GM23338 (cell line): ENCODE results near the gene MRPS18B. TPM values are rescaled to one million over a fixed set of nuclear protein-coding genes. Genes with fewer than 3 reads are reported as not detected.
A peak's percentile ranks its signal among the peaks of the same experiment; 100 is the strongest.

ENCODE experiments used
- ATAC-seq: fragments of 200-7000 bp; cut with Tn5 transposase; 3 replicates; pipeline ENCODE4 v1.9.1; 2020
- DNase-seq: peaks from one replicate; pipeline ENCODE4 v3.0.0-alpha.2; 2015; ENCODE audit warnings: low spot score
- H2AFZ ChIP-seq: fragments of 200-600 bp; sonication (generic); 2 replicates; pipeline ENCODE4 v1.8.0; 2016; ENCODE audit warnings: antibody characterized with exemption, mild to moderate bottlenecking, moderate library complexity
- H3F3A ChIP-seq: fragments of 200-600 bp; sonication (generic); replicated peaks from 2 replicates; pipeline ENCODE4 v1.8.0; 2017; ENCODE audit warnings: antibody characterized with exemption, mixed run types, low read depth
- H3K27ac ChIP-seq: fragments of 200-600 bp; sonication (generic); 2 replicates; pipeline ENCODE4 v1.6.1; 2016; ENCODE audit warnings: low read depth
- H3K27me3 ChIP-seq: fragments of 200-600 bp; sonication (generic); 2 replicates; pipeline ENCODE4 v1.8.0; 2016; ENCODE audit warnings: mild to moderate bottlenecking, mixed run types, moderate library complexity; ENCODE audit not compliant: insufficient read depth
- H3K36me3 ChIP-seq: fragments of 200-600 bp; sonication (generic); 2 replicates; pipeline ENCODE4 v1.8.0; 2016; ENCODE audit warnings: mild to moderate bottlenecking; ENCODE audit not compliant: insufficient read depth
- H3K4me1 ChIP-seq: fragments of 200-600 bp; sonication (generic); 2 replicates; pipeline ENCODE4 v1.8.0; 2016; ENCODE audit warnings: mild to moderate bottlenecking, moderate library complexity; ENCODE audit not compliant: insufficient read depth
- H3K4me2 ChIP-seq: fragments of 200-600 bp; sonication (generic); 2 replicates; pipeline ENCODE4 v1.7.1; 2017; ENCODE audit warnings: mixed run types
- H3K4me3 ChIP-seq: fragments of 200-600 bp; sonication (generic); 2 replicates; pipeline ENCODE4 v1.6.1; 2016; ENCODE audit warnings: mixed run types
- H3K79me2 ChIP-seq: fragments of 200-600 bp; sonication (generic); replicated peaks from 2 replicates; pipeline ENCODE4 v1.8.0; 2017; ENCODE audit warnings: mild to moderate bottlenecking; ENCODE audit not compliant: insufficient read depth
- H3K9me2 ChIP-seq: fragments of 200-600 bp; sonication (generic); 2 replicates; pipeline ENCODE4 v1.8.0; 2017; ENCODE audit not compliant: insufficient read depth
- H4K20me1 ChIP-seq: fragments of 200-600 bp; sonication (generic); replicated peaks from 2 replicates; pipeline ENCODE4 v1.8.0; 2017; ENCODE audit warnings: mild to moderate bottlenecking; ENCODE audit not compliant: insufficient read depth
- H3K27ac Mint-ChIP-seq: 2 replicates; pipeline ENCODE4 v1.8.0; 2020; ENCODE audit warnings: inconsistent platforms, mild to moderate bottlenecking, moderate library complexity, mixed read lengths
- H3K27me3 Mint-ChIP-seq: 3 replicates; pipeline ENCODE4 v1.8.0; 2022; ENCODE audit warnings: low read depth, mild to moderate bottlenecking, moderate library complexity, mixed read lengths, inconsistent platforms; ENCODE audit not compliant: insufficient read depth, poor library complexity
- H3K36me3 Mint-ChIP-seq: 3 replicates; pipeline ENCODE4 v1.8.0; 2021; ENCODE audit warnings: low read depth, mild to moderate bottlenecking, inconsistent platforms, moderate library complexity, mixed read lengths
- H3K4me1 Mint-ChIP-seq: 3 replicates; pipeline ENCODE4 v1.8.0; 2020; ENCODE audit warnings: mild to moderate bottlenecking, inconsistent platforms, mixed read lengths
- H3K4me3 Mint-ChIP-seq: 3 replicates; pipeline ENCODE4 v1.8.0; 2021; ENCODE audit warnings: moderate library complexity, mild to moderate bottlenecking, inconsistent platforms, mixed read lengths
- H3K9me3 Mint-ChIP-seq: 3 replicates; pipeline ENCODE4 v1.8.0; 2020; ENCODE audit warnings: moderate library complexity, mild to moderate bottlenecking, inconsistent platforms, mixed read lengths
- CREB1 ChIP-seq: fragments of 250-450 bp; sonication (Bioruptor Pico); IDR thresholded peaks from 2 replicates; pipeline ENCODE4 v1.5.0; 2020; ENCODE audit warnings: low read depth, mild to moderate bottlenecking, moderate library complexity
- CTCF ChIP-seq, 2 experiments: fragments of 200-600 bp in 1 of 2; sonication (generic) in 1 of 2; conservative IDR thresholded peaks; 2 replicates each; pipeline versions ENCODE4 v1.5.1 to v1.6.1; 2016 to 2017; ENCODE audit warnings: antibody characterized with exemption in 2 of 2, low read depth in 2 of 2, mild to moderate bottlenecking in 2 of 2, moderate library complexity in 1 of 2
- EZH2 ChIP-seq: fragments of 200-600 bp; sonication (generic); IDR thresholded peaks from one replicate; pipeline ENCODE4 v1.8.0; 2017; ENCODE audit warnings: antibody characterized with exemption, mild to moderate bottlenecking, low read depth; ENCODE audit not compliant: unreplicated experiment
- EZH2phosphoT487 ChIP-seq: fragments of 200-600 bp; sonication (generic); IDR thresholded peaks from one replicate; pipeline ENCODE4 v1.8.1; 2018; ENCODE audit warnings: antibody characterized with exemption; ENCODE audit not compliant: unreplicated experiment
- JUNB ChIP-seq: IDR thresholded peaks from one replicate; pipeline ENCODE4 v1.6.1; 2016; ENCODE audit warnings: antibody characterized with exemption; ENCODE audit not compliant: unreplicated experiment
- NANOG ChIP-seq: IDR thresholded peaks from 2 replicates; pipeline ENCODE4 v1.6.1; 2016; ENCODE audit warnings: antibody characterized with exemption, borderline replicate concordance
- POLR2AphosphoS5 ChIP-seq: IDR thresholded peaks from 2 replicates; pipeline ENCODE4 v1.6.1; 2016; ENCODE audit warnings: antibody characterized with exemption, low read depth
- REST ChIP-seq: IDR thresholded peaks from one replicate; pipeline ENCODE4 v1.6.1; 2018; ENCODE audit warnings: antibody characterized with exemption; ENCODE audit not compliant: unreplicated experiment
- STAT1 ChIP-seq: IDR thresholded peaks from one replicate; pipeline ENCODE4 v1.6.1; 2016; ENCODE audit warnings: antibody characterized with exemption; ENCODE audit not compliant: unreplicated experiment
- ZNF114 ChIP-seq: fragments of 250-450 bp; sonication (Bioruptor Pico); IDR thresholded peaks from 2 replicates; pipeline ENCODE4 v1.5.0; 2020; ENCODE audit warnings: mild to moderate bottlenecking, moderate library complexity
- ZNF331 ChIP-seq: fragments of 250-450 bp; sonication (Bioruptor Pico); IDR thresholded peaks from 2 replicates; pipeline ENCODE4 v1.5.0; 2020; ENCODE audit warnings: low read depth, mild to moderate bottlenecking, moderate library complexity
- polyA plus RNA-seq: library from polyadenylated mRNA; unstranded; fragments of >200 nt; fragmentation: Nextera tagmentation; extraction: Ambion mirVana; gene quantifications from 2 replicates; pipeline ENCODE4 v1.2.1, GENCODE V29; 2016
- total RNA-seq: library from RNA; depleted of rRNA; stranded (reverse); fragments of >200 nt; shearing (Covaris generic); gene quantifications from 2 replicates; pipeline ENCODE4 v1.2.3, GENCODE V29; 2014

The MRPS18B gene
- total and polyA plus RNA-seq, 2 experiments from 2014 or later = 49.2 to 73.6 TPM

GRCh38 chr6:30573113-30573512 lies 44.5 kb upstream of the MRPS18B start:
- TF ChIP-seq REST (no peak), CREB1 (CRISPR knock-in tag) (no peak), ZNF114 (no peak)
- Histone ChIP-seq H3K4me3 (peak overlapping the region; percentile 95), H4K20me1 (peaks cover 33% of the 10 kb centered on the region), H3K4me2 (peak overlapping the region; percentile 99), H2AFZ (no peak overlapping the region), H3K27ac (no peak overlapping the region), H3K27me3 (peaks cover 6% of the 10 kb centered on the region; the same call in 1 of the 2 replicates), H3K79me2 (peaks cover 57% of the 10 kb centered on the region), H3K36me3 (peaks cover 20% of the 10 kb centered on the region), H3K9me2 (no peaks in the 10 kb centered on the region), H3K4me1 (peaks cover 18% of the 10 kb centered on the region), H3F3A (peaks cover 8% of the 10 kb centered on the region; the same call in 1 of the 2 replicates)
- Mint-ChIP-seq H3K27me3 (peaks cover 13% of the 10 kb centered on the region), H3K36me3 (peaks cover 33% of the 10 kb centered on the region), H3K4me3 (peak overlapping the region; percentile 96; the same call in 2 of the 3 replicates), H3K9me3 (no peaks in the 10 kb centered on the region; the same call in 2 of the 3 replicates), H3K4me1 (peaks cover 31% of the 10 kb centered on the region), H3K27ac (no peak overlapping the region)
- ATAC-seq = no peak
- DNase-seq = no peak

GRCh38 chr6:30578051-30578450 lies 39.6 kb upstream of the MRPS18B start:
- Histone ChIP-seq H3K4me1 (peaks cover 5% of the 10 kb centered on the region; the same call in 1 of the 2 replicates), H3K27ac (no peak overlapping the region), H3F3A (peaks cover 2% of the 10 kb centered on the region; the same call in 1 of the 2 replicates), H3K4me3 (no peak overlapping the region), H3K4me2 (no peak overlapping the region), H3K27me3 (no peaks in the 10 kb centered on the region), H3K9me2 (no peaks in the 10 kb centered on the region), H3K36me3 (peaks cover 69% of the 10 kb centered on the region), H4K20me1 (peaks cover 37% of the 10 kb centered on the region), H2AFZ (no peak overlapping the region), H3K79me2 (peaks cover 42% of the 10 kb centered on the region)
- Mint-ChIP-seq H3K4me1 (peaks cover 7% of the 10 kb centered on the region), H3K27ac (no peak overlapping the region), H3K36me3 (peaks cover 72% of the 10 kb centered on the region), H3K4me3 (no peak overlapping the region), H3K9me3 (no peaks in the 10 kb centered on the region), H3K27me3 (no peaks in the 10 kb centered on the region)
- no peak for ATAC-seq
- TF ChIP-seq POLR2AphosphoS5 (no peak), EZH2phosphoT487 (no peak)
- no peak for DNase-seq

- H3K36me3 ChIP-seq = peaks cover 87% of the 10 kb centered on the region
- no peak overlapping the region for H3K4me3 Mint-ChIP-seq
- no peaks in the 10 kb centered on the region for H3K9me3 Mint-ChIP-seq
- H3K27ac ChIP-seq = no peak overlapping the region
- DNase-seq (no peak), ATAC-seq (no peak)
- no peaks in the 10 kb centered on the region for H3K4me1 Mint-ChIP-seq
- H3K9me2 ChIP-seq = no peaks in the 10 kb centered on the region
- H3K27ac Mint-ChIP-seq = no peak overlapping the region
- H3F3A ChIP-seq = peaks cover 6% of the 10 kb centered on the region; the same call in 1 of the 2 replicates
- no peak overlapping the region for H3K4me3 ChIP-seq
- H2AFZ ChIP-seq = no peak overlapping the region
- H3K4me2 ChIP-seq = no peak overlapping the region
- H3K27me3 Mint-ChIP-seq = peaks cover 3% of the 10 kb centered on the region
- peaks cover 6% of the 10 kb centered on the region; the same call in 1 of the 2 replicates for H3K79me2 ChIP-seq
- H4K20me1 ChIP-seq = peaks cover 20% of the 10 kb centered on the region
- no peaks in the 10 kb centered on the region for H3K27me3 ChIP-seq
- peaks cover 97% of the 10 kb centered on the region for H3K36me3 Mint-ChIP-seq
- H3K4me1 ChIP-seq = no peaks in the 10 kb centered on the region
- TF ChIP-seq EZH2phosphoT487 = no peak
- TF ChIP-seq NANOG = no peak
- no peak for TF ChIP-seq EZH2
- TF ChIP-seq CTCF (conservative IDR thresholded peaks at IDR 0.05; ENCODE audit: low read depth in 2 of 2) = no peak
- no peak for TF ChIP-seq REST
- TF ChIP-seq ZNF331 (CRISPR knock-in tag) = no peak
- no peak for TF ChIP-seq STAT1
- no peak for TF ChIP-seq JUNB
These were observed 33.7 kb upstream of the MRPS18B start for GRCh38 chr6:30583921-30584320.
